GM10266 (cell line): ENCODE measurements around the gene ZWINT.

Experiments used
- DNase-seq: peaks from one replicate; pipeline ENCODE4 v3.0.0; 2012; ENCODE audit errors: extremely low spot score
- TF ChIP-seq, protein P1 (sequence below): IDR thresholded peaks from 2 replicates; pipeline ENCODE4 v1.5.1; 2012; ENCODE audit warnings: mild to moderate bottlenecking, low read depth; ENCODE audit not compliant: control insufficient read depth, insufficient read depth; ENCODE audit errors: missing control alignments

ZWINT gene

GRCh38 chr10:56351909-56352630, 9.0 kb downstream of the ZWINT start:
- TF ChIP-seq, protein P1, sequence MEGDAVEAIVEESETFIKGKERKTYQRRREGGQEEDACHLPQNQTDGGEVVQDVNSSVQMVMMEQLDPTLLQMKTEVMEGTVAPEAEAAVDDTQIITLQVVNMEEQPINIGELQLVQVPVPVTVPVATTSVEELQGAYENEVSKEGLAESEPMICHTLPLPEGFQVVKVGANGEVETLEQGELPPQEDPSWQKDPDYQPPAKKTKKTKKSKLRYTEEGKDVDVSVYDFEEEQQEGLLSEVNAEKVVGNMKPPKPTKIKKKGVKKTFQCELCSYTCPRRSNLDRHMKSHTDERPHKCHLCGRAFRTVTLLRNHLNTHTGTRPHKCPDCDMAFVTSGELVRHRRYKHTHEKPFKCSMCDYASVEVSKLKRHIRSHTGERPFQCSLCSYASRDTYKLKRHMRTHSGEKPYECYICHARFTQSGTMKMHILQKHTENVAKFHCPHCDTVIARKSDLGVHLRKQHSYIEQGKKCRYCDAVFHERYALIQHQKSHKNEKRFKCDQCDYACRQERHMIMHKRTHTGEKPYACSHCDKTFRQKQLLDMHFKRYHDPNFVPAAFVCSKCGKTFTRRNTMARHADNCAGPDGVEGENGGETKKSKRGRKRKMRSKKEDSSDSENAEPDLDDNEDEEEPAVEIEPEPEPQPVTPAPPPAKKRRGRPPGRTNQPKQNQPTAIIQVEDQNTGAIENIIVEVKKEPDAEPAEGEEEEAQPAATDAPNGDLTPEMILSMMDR = no peak
- no peak for DNase-seq

DNA sequence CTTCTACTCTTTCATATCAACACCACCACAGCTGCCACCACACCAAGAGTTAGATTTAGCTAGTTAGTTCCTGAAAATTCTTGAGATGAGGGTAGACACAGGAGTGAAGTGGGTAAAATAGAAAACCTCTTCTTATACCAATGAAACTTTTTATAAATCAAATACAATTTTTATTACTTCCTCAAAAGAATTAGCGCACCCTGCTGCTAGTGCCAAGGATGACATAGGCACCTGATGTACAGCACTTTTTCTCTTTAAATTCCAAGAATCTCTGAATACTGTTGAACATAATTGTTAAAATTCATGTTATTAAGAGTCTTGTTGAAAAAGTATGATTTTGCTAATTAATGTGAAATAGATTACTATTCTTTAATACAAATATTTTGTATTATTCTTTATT, 11.4 kb downstream of the ZWINT start:
- TF ChIP-seq, protein P1 = no peak
- no peak for DNase-seq

DNA sequence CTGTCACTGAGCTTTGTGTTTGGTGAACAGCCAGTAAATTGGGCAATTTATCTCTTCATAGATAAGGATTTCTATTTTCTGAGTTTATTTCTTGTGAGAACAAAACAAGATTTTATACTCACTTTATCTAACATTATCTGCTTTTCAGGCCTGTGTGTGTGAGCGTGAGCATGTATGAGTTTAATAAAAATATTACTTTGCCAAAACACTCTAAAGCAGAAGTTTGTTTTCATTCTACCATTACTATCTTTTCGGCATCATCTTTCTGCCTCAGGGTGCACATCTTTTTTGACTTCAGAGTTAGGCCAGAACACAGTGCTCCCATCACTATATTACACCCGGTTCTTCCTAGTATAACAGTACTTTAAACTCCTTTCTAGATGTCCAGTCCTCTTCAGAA, 13.0 kb downstream of the ZWINT start:
- TF ChIP-seq, protein P1 = no peak
- DNase-seq = no peak

GRCh38 chr10:56346845-56347415, 14.1 kb downstream of the ZWINT start:
- DNase-seq = no peak
- TF ChIP-seq, protein P1 = no peak

- DNase-seq = no peak
- TF ChIP-seq, protein P1 = no peak
Observed at GRCh38 chr10:56341612-56342011, 19.4 kb downstream of the ZWINT start.

DNA sequence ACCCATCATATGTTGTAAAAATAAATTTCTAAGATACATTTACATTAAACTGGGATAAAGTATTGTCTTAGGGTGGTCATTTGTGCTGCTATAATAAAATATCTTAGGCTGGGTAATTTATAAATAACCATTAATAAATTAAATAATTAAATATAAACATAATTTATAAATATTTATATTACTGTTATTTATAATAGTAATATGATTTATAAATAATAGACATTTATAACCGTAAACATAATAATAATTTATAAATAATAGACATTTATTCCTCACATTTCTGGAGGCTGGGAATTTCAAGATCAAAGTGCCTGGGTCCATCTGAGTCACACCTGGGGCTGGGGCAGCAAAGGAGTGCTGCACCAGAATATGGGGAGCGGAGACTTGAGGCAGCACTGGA, 31.1 kb downstream of the ZWINT start:
- TF ChIP-seq, protein P1 = no peak
- DNase-seq = no peak

- no peak for DNase-seq
- TF ChIP-seq, protein P1 = no peak
Observed at GRCh38 chr10:56327118-56327517, 33.9 kb downstream of the ZWINT start.
